HepG2 (cell line): ENCODE measurements around the gene TCFL5. TPM values are rescaled to one million over a fixed set of nuclear protein-coding genes. Genes with fewer than 3 reads are reported as not detected.

Experiments
- ATAD3A ChIP-seq: sonication (generic); formaldehyde crosslinking; IDR thresholded peaks from 2 replicates; pipeline ENCODE4 v1.4.0; 2020; ENCODE audit warnings: missing genetic modification reagents
- MEIS2 ChIP-seq: sonication (generic); formaldehyde crosslinking; IDR thresholded peaks from 2 replicates; pipeline ENCODE4 v1.9.0; 2021; ENCODE audit warnings: mild to moderate bottlenecking, missing genetic modification reagents
- RBFOX2 ChIP-seq: fragments of 200-400 bp; formaldehyde crosslinking; IDR thresholded peaks from 2 replicates; pipeline ENCODE4 v1.6.1; 2017; ENCODE audit warnings: low read depth, mild to moderate bottlenecking, low read length
- RFXAP ChIP-seq: sonication (generic); formaldehyde crosslinking; IDR thresholded peaks from 2 replicates; pipeline ENCODE4 v1.4.0; 2020; ENCODE audit warnings: missing genetic modification reagents, borderline replicate concordance
- ZFP1 ChIP-seq: IDR thresholded peaks from 2 replicates; pipeline ENCODE4 v1.6.1; 2016
- ZKSCAN8 ChIP-seq: IDR thresholded peaks from 2 replicates; pipeline ENCODE4 v1.6.1; 2016; ENCODE audit warnings: borderline replicate concordance, missing genetic modification reagents, missing compliant biosample characterization
- ZNF629 ChIP-seq: sonication (generic); formaldehyde crosslinking; conservative IDR thresholded peaks from 2 replicates; pipeline ENCODE4 v1.5.0; 2020; ENCODE audit warnings: missing genetic modification reagents
- polyA plus RNA-seq, 8 experiments: library from polyadenylated mRNA; depleted of rRNA in 3 of 8; stranded (reverse) in 7 of 8; unstranded in 1 of 8; fragments of >200 nt; fragmentation: Illumina TruSeq in 4 of 8; extraction: Trizol in 4 of 8; gene quantifications; 2 replicates each; pipeline versions ENCODE4 v1.2.1 to v1.2.3, GENCODE V29; 2011 to 2016; ENCODE audit warnings: low read depth in 4 of 8, missing spikeins in 1 of 8, mixed read lengths in 1 of 8; ENCODE audit not compliant: insufficient read depth in 1 of 8
- total RNA-seq, 5 experiments: library from RNA; depleted of rRNA; stranded (reverse); fragments of >200 nt; fragmentation: Illumina TruSeq; extraction: Trizol; gene quantifications; 2 replicates each; pipeline ENCODE4 v1.2.3, GENCODE V29; 2016; ENCODE audit warnings: low read depth in 1 of 5
- TF ChIP-seq, protein P1 (sequence below): IDR thresholded peaks from 2 replicates; pipeline ENCODE4 v1.6.1; 2016; ENCODE audit warnings: low read depth
- TF ChIP-seq, protein P2 (sequence below): sonication (generic); formaldehyde crosslinking; IDR thresholded peaks from 2 replicates; pipeline ENCODE4 v1.5.0; 2020; ENCODE audit warnings: mild to moderate bottlenecking, missing genetic modification reagents, borderline replicate concordance
- TF ChIP-seq, protein P3 (sequence below): sonication (generic); formaldehyde crosslinking; IDR thresholded peaks from 2 replicates; pipeline ENCODE4 v1.4.0; 2020; ENCODE audit warnings: missing genetic modification reagents
- TF ChIP-seq, protein P4 (sequence below): sonication (generic); formaldehyde crosslinking; IDR thresholded peaks from 2 replicates; pipeline ENCODE4 v1.5.1; 2020; ENCODE audit warnings: mild to moderate bottlenecking, missing genetic modification reagents
- TF ChIP-seq, protein P5 (sequence below): sonication (generic); formaldehyde crosslinking; IDR thresholded peaks from 2 replicates; pipeline ENCODE4 v1.4.0; 2020; ENCODE audit warnings: mild to moderate bottlenecking, missing genetic modification reagents, borderline replicate concordance

The TCFL5 gene
- total and polyA plus RNA-seq, 2 of the 13 experiments (the other 11 are each of a cell fraction or from before 2014, with no cell fraction given), result 14.8 to 20.0 TPM

DNA sequence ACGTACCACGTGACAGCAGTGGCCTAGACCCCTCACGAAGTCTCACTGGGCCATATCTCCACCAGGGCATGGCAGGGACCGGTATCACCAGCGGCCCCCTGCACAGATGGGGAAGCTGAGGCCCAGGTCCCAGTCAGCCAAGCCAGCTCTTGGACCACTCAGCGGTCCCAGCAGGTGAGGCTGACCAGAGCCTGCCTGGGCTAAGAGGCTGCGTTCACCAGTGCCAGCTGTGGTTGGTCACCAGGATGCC lies 67.9 kb downstream of the TCFL5 start (continued):
- TF ChIP-seq, protein P1, sequence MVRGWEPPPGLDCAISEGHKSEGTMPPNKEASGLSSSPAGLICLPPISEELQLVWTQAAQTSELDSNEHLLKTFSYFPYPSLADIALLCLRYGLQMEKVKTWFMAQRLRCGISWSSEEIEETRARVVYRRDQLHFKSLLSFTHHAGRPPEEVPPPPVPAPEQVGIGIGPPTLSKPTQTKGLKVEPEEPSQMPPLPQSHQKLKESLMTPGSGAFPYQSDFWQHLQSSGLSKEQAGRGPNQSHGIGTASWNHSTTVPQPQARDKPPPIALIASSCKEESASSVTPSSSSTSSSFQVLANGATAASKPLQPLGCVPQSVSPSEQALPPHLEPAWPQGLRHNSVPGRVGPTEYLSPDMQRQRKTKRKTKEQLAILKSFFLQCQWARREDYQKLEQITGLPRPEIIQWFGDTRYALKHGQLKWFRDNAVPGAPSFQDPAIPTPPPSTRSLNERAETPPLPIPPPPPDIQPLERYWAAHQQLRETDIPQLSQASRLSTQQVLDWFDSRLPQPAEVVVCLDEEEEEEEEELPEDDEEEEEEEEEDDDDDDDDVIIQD (CRISPR knock-in tag), result no peak
- TF ChIP-seq MEIS2 (CRISPR knock-in tag), result peak; percentile 69; the same call in 1 of the 2 replicates
- TF ChIP-seq ATAD3A (CRISPR knock-in tag), result no peak
- TF ChIP-seq ZNF629 (CRISPR knock-in tag), result no peak
- TF ChIP-seq, protein P2, sequence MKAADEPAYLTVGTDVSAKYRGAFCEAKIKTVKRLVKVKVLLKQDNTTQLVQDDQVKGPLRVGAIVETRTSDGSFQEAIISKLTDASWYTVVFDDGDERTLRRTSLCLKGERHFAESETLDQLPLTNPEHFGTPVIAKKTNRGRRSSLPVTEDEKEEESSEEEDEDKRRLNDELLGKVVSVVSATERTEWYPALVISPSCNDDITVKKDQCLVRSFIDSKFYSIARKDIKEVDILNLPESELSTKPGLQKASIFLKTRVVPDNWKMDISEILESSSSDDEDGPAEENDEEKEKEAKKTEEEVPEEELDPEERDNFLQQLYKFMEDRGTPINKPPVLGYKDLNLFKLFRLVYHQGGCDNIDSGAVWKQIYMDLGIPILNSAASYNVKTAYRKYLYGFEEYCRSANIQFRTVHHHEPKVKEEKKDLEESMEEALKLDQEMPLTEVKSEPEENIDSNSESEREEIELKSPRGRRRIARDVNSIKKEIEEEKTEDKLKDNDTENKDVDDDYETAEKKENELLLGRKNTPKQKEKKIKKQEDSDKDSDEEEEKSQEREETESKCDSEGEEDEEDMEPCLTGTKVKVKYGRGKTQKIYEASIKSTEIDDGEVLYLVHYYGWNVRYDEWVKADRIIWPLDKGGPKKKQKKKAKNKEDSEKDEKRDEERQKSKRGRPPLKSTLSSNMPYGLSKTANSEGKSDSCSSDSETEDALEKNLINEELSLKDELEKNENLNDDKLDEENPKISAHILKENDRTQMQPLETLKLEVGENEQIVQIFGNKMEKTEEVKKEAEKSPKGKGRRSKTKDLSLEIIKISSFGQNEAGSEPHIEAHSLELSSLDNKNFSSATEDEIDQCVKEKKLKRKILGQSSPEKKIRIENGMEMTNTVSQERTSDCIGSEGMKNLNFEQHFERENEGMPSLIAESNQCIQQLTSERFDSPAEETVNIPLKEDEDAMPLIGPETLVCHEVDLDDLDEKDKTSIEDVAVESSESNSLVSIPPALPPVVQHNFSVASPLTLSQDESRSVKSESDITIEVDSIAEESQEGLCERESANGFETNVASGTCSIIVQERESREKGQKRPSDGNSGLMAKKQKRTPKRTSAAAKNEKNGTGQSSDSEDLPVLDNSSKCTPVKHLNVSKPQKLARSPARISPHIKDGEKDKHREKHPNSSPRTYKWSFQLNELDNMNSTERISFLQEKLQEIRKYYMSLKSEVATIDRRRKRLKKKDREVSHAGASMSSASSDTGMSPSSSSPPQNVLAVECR (CRISPR knock-in tag), result no peak; the same call in 1 of the 2 replicates
- no peak for TF ChIP-seq ZKSCAN8
- TF ChIP-seq ZFP1 (CRISPR knock-in tag), result no peak; the same call in 1 of the 2 replicates
- no peak for TF ChIP-seq RBFOX2
- TF ChIP-seq, protein P3, sequence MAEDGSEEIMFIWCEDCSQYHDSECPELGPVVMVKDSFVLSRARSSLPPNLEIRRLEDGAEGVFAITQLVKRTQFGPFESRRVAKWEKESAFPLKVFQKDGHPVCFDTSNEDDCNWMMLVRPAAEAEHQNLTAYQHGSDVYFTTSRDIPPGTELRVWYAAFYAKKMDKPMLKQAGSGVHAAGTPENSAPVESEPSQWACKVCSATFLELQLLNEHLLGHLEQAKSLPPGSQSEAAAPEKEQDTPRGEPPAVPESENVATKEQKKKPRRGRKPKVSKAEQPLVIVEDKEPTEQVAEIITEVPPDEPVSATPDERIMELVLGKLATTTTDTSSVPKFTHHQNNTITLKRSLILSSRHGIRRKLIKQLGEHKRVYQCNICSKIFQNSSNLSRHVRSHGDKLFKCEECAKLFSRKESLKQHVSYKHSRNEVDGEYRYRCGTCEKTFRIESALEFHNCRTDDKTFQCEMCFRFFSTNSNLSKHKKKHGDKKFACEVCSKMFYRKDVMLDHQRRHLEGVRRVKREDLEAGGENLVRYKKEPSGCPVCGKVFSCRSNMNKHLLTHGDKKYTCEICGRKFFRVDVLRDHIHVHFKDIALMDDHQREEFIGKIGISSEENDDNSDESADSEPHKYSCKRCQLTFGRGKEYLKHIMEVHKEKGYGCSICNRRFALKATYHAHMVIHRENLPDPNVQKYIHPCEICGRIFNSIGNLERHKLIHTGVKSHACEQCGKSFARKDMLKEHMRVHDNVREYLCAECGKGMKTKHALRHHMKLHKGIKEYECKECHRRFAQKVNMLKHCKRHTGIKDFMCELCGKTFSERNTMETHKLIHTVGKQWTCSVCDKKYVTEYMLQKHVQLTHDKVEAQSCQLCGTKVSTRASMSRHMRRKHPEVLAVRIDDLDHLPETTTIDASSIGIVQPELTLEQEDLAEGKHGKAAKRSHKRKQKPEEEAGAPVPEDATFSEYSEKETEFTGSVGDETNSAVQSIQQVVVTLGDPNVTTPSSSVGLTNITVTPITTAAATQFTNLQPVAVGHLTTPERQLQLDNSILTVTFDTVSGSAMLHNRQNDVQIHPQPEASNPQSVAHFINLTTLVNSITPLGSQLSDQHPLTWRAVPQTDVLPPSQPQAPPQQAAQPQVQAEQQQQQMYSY, result no peak
- TF ChIP-seq, protein P4, sequence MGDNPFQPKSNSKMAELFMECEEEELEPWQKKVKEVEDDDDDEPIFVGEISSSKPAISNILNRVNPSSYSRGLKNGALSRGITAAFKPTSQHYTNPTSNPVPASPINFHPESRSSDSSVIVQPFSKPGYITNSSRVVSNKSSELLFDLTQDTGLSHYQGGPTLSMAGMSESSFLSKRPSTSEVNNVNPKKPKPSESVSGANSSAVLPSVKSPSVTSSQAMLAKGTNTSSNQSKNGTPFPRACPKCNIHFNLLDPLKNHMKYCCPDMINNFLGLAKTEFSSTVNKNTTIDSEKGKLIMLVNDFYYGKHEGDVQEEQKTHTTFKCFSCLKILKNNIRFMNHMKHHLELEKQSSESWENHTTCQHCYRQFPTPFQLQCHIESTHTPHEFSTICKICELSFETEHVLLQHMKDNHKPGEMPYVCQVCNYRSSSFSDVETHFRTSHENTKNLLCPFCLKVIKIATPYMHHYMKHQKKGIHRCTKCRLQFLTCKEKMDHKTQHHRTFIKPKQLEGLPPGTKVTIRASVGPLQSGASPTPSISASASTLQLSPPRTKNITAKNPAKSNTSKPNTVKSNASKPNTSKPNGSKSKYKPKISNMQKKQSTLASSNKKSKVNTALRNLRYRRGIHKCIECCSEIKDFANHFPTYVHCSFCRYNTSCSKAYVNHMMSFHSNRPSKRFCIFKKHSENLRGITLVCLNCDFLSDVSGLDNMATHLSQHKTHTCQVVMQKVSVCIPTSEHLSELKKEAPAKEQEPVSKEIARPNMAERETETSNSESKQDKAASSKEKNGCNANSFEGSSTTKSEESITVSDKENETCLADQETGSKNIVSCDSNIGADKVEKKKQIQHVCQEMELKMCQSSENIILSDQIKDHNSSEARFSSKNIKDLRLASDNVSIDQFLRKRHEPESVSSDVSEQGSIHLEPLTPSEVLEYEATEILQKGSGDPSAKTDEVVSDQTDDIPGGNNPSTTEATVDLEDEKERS (CRISPR knock-in tag), result no peak; the same call in 1 of the 2 replicates
- TF ChIP-seq RFXAP (CRISPR knock-in tag), result 0 out of 2 replicates have a peak, but pooled peaks have one; percentile 45
- TF ChIP-seq, protein P5, sequence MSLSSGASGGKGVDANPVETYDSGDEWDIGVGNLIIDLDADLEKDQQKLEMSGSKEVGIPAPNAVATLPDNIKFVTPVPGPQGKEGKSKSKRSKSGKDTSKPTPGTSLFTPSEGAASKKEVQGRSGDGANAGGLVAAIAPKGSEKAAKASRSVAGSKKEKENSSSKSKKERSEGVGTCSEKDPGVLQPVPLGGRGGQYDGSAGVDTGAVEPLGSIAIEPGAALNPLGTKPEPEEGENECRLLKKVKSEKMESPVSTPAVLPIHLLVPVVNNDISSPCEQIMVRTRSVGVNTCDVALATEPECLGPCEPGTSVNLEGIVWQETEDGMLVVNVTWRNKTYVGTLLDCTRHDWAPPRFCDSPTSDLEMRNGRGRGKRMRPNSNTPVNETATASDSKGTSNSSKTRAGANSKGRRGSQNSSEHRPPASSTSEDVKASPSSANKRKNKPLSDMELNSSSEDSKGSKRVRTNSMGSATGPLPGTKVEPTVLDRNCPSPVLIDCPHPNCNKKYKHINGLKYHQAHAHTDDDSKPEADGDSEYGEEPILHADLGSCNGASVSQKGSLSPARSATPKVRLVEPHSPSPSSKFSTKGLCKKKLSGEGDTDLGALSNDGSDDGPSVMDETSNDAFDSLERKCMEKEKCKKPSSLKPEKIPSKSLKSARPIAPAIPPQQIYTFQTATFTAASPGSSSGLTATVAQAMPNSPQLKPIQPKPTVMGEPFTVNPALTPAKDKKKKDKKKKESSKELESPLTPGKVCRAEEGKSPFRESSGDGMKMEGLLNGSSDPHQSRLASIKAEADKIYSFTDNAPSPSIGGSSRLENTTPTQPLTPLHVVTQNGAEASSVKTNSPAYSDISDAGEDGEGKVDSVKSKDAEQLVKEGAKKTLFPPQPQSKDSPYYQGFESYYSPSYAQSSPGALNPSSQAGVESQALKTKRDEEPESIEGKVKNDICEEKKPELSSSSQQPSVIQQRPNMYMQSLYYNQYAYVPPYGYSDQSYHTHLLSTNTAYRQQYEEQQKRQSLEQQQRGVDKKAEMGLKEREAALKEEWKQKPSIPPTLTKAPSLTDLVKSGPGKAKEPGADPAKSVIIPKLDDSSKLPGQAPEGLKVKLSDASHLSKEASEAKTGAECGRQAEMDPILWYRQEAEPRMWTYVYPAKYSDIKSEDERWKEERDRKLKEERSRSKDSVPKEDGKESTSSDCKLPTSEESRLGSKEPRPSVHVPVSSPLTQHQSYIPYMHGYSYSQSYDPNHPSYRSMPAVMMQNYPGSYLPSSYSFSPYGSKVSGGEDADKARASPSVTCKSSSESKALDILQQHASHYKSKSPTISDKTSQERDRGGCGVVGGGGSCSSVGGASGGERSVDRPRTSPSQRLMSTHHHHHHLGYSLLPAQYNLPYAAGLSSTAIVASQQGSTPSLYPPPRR (CRISPR knock-in tag), result no peak
